Osteoblast (primary cell): Measurements from ENCODE around the gene TAF10. TPM values are rescaled to one million over a fixed set of nuclear protein-coding genes. Genes with fewer than 3 reads are reported as not detected.

Experiments
- DNase-seq: peaks from one replicate; pipeline ENCODE4 v3.0.0; 2011; ENCODE audit warnings: low spot score, mixed read lengths; ENCODE audit not compliant: insufficient read length; ENCODE audit errors: missing footprints
- H2AFZ ChIP-seq: 2 replicates; pipeline ENCODE4 v1.6.0; 2011; ENCODE audit warnings: mild to moderate bottlenecking, low read length
- H3K27ac ChIP-seq: 2 replicates; pipeline ENCODE4 v1.5.1; 2011; ENCODE audit warnings: mild to moderate bottlenecking, low read depth, low read length, moderate library complexity
- H3K27me3 ChIP-seq: 2 replicates; pipeline ENCODE4 v1.6.0; 2012; ENCODE audit warnings: mild to moderate bottlenecking, control low read depth, inconsistent platforms, low read length, moderate library complexity; ENCODE audit not compliant: insufficient read depth
- H3K36me3 ChIP-seq: 2 replicates; pipeline ENCODE4 v1.5.1; 2011; ENCODE audit warnings: mild to moderate bottlenecking, low read length, control low read depth, moderate library complexity; ENCODE audit not compliant: insufficient read depth
- H3K4me1 ChIP-seq: 2 replicates; pipeline ENCODE4 v1.5.1; 2011; ENCODE audit warnings: mild to moderate bottlenecking, low read length, control low read depth, moderate library complexity; ENCODE audit not compliant: insufficient read depth
- H3K4me2 ChIP-seq: 2 replicates; pipeline ENCODE4 v1.6.0; 2011; ENCODE audit warnings: mild to moderate bottlenecking, low read length; ENCODE audit not compliant: insufficient read depth
- H3K4me3 ChIP-seq: fragments of 200-600 bp; sonication (generic); 3 replicates; pipeline ENCODE4 v1.5.1; 2012; ENCODE audit warnings: mild to moderate bottlenecking, low read length, inconsistent platforms; ENCODE audit not compliant: insufficient read depth
- H3K79me2 ChIP-seq: 2 replicates; pipeline ENCODE4 v1.6.0; 2012; ENCODE audit warnings: mild to moderate bottlenecking, low read length, control low read depth, inconsistent platforms; ENCODE audit not compliant: insufficient read depth
- H3K9me3 ChIP-seq: 2 replicates; pipeline ENCODE4 v1.5.1; 2011; ENCODE audit warnings: low read depth, low read length, control low read depth
- H4K20me1 ChIP-seq: 2 replicates; pipeline ENCODE4 v1.6.0; 2012; ENCODE audit warnings: mild to moderate bottlenecking, low read length, control low read depth; ENCODE audit not compliant: insufficient read depth
- CTCF ChIP-seq: IDR thresholded peaks from 2 replicates; pipeline ENCODE4 v1.5.1; 2011; ENCODE audit warnings: mild to moderate bottlenecking, low read depth, low read length, moderate library complexity; ENCODE audit errors: extremely low read depth
- total RNA-seq: library from RNA; depleted of rRNA; stranded (reverse); fragments of >200 nt; gene quantifications from 2 replicates; pipeline ENCODE4 v1.2.3, GENCODE V29; 2012

Gene TAF10
- total RNA-seq, 1 donor: 23.5 TPM

GRCh38 chr11:6640985-6641701 is 29.1 kb upstream of the TAF10 start:
- H3K4me3 ChIP-seq: no peak overlapping the region
- H4K20me1 ChIP-seq: no peaks in the 10 kb centered on the region
- no peak overlapping the region for H3K4me2 ChIP-seq
- H3K27me3 ChIP-seq: peaks cover 29% of the 10 kb centered on the region
- no peaks in the 10 kb centered on the region for H3K79me2 ChIP-seq
- no peak for TF ChIP-seq CTCF
- no peak overlapping the region for H3K27ac ChIP-seq
- no peaks in the 10 kb centered on the region for H3K9me3 ChIP-seq
- H3K4me1 ChIP-seq: peaks cover 19% of the 10 kb centered on the region
- H3K36me3 ChIP-seq: no peaks in the 10 kb centered on the region
- DNase-seq: no peak
- H2AFZ ChIP-seq: no peak overlapping the region

DNA sequence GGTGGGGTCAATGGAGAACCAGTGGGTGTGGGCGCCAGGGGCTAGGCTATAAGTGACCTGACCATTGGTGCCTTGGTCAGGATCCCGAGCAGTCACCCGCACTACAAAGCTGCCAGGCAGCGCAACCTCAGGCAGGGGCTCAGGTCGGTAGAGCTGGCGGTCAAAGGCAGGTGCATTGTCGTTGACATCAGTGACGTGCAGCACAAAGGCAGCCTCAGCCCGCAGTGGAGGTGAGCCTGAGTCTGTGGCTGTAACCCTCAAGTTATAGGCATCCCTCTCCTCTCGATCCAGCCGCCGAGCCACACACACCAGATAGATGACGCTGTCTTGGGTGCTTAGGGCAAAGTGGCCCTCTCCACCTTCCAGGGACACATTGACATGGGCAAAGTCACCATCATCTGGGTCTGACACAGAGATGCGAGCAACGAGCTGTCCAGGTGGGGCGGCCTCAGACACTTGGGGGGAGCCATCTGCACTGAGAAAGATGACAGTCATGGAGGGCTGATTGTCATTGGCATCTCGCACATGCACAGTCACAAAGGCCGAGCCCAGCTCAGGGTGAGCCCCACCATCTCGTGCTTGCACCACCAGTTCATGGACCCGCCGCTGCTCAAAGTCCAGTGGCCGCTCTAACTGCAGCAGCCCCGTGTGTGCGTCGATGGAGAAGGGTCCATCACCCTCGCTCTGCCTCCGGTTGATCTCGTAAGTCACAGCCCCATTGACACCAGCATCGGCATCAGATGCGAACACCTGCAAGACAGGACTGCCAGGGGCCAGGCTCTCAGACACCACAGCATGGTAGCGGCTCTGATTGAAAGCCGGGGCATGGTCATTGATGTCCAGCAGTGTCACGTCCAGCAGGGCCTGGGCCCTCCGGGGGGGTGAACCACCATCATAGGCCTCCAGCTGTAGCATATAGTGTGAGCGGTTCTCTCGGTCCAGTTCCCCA is 28.3 kb upstream of the TAF10 start:
- no peaks in the 10 kb centered on the region for H4K20me1 ChIP-seq

GRCh38 chr11:6638429-6638828 is 26.4 kb upstream of the TAF10 start:
- DNase-seq: no peak
- Histone ChIP-seq H3K4me3 (no peak overlapping the region), H3K36me3 (no peaks in the 10 kb centered on the region), H3K4me2 (peak overlapping the region; percentile 19), H4K20me1 (no peaks in the 10 kb centered on the region), H3K27ac (no peak overlapping the region), H3K27me3 (peaks cover 8% of the 10 kb centered on the region), H2AFZ (no peak overlapping the region), H3K9me3 (no peaks in the 10 kb centered on the region), H3K4me1 (peaks cover 21% of the 10 kb centered on the region), H3K79me2 (no peaks in the 10 kb centered on the region)
- no peak for TF ChIP-seq CTCF

More for the DNA sequence above, 28.3 kb upstream of the TAF10 start:
- H3K4me2 ChIP-seq: no peak overlapping the region
- no peaks in the 10 kb centered on the region for H3K9me3 ChIP-seq
- H3K36me3 ChIP-seq: no peaks in the 10 kb centered on the region
- no peak for DNase-seq
- TF ChIP-seq CTCF: no peak
- peaks cover 19% of the 10 kb centered on the region for H3K4me1 ChIP-seq
- no peaks in the 10 kb centered on the region for H3K79me2 ChIP-seq
- peaks cover 25% of the 10 kb centered on the region for H3K27me3 ChIP-seq
- no peak overlapping the region for H3K27ac ChIP-seq
- H2AFZ ChIP-seq: no peak overlapping the region
- H3K4me3 ChIP-seq: no peak overlapping the region

- H3K27ac ChIP-seq: no peak overlapping the region
These were observed 25.9 kb upstream of the TAF10 start for GRCh38 chr11:6637871-6638270.

More at GRCh38 chr11:6637871-6638270, 25.9 kb upstream of the TAF10 start:
- H3K4me3 ChIP-seq: no peak overlapping the region
- H3K36me3 ChIP-seq: no peaks in the 10 kb centered on the region
- no peak for TF ChIP-seq CTCF
- H3K9me3 ChIP-seq: no peaks in the 10 kb centered on the region
- peaks cover 21% of the 10 kb centered on the region for H3K4me1 ChIP-seq
- no peaks in the 10 kb centered on the region for H3K79me2 ChIP-seq
- no peaks in the 10 kb centered on the region for H4K20me1 ChIP-seq
- H3K4me2 ChIP-seq: peak overlapping the region; percentile 19
- peak; percentile 95 for DNase-seq
- H2AFZ ChIP-seq: peak overlapping the region; percentile 44
- H3K27me3 ChIP-seq: peaks cover 2% of the 10 kb centered on the region
